Renal cortical epithelial cell (primary cell): ENCODE data around the gene RPLP1. TPM values are rescaled to one million over a fixed set of nuclear protein-coding genes. Genes with fewer than 3 reads are reported as not detected.

Experiments
- DNase-seq: peaks from one replicate; pipeline ENCODE4 v3.0.0-alpha.2; 2011; ENCODE audit warnings: low read depth
- total RNA-seq: library from RNA; depleted of rRNA; stranded (reverse); fragments of >200 nt; gene quantifications from 2 replicates; pipeline ENCODE4 v1.2.3, GENCODE V29; 2014

RPLP1 gene
- 25.3 and 46.9 TPM in 2 replicates for total RNA-seq

- DNase-seq, result peak; percentile 87
Observed at GRCh38 chr15:69452692-69453521, at the start of gene RPLP1. Gene RPLP1, plus strand, starts transcription at chr15:69452818. Its CDS starts 131 bp downstream, at chr15:69452949.

DNA sequence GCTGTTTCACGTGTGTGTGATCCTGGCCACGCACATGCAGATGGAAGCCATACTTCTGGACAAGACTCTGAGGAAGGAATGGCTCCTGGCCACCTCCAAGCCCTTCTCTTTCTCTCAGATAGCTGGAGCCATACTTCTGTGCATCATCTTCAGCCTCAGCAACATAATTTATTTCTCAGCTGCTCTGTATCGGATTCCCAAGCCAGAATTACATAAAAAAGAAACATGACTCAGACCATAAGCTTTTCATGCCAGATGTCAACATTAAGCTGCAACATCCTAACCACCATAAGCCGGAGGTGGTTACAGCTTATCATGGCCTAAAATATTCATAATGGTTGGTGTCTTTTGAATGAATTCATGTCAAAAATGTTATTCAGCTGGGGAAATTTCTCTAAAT, 49.0 kb upstream of the RPLP1 start:
- DNase-seq, result no peak

GRCh38 chr15:69405110-69405509, 47.5 kb upstream of the RPLP1 start:
- no peak for DNase-seq

DNA sequence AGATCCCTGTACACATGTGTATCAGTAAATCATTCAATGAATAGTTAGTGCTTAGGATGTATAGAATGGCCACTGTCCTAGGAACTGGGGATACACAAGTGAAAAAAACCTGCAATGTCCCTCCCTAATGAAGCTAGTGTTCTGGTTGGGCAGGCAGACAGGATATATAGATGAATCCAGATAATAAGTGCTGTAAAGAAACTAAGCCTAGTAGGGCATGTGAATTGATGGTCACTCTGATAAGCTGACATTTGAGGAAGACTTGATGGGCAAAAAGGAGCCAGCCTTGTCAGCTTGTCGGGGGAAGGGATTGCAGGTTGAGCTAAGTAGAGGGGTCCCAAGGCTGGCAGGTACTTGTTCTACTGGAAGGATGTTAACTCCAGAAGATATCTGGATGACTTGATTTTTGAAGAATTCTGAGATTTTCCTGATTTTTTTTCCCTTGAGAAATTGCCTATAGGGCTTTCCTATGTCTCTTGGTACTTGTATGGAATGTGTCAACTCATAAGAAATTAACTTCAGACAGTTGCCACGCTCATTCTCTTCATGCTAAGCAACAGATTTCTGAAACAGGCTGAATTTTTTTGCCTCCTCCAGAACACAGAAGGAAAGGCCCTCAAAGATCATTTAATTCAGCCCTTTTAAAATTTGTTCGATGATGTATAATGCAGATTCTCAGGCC, 44.8 kb upstream of the RPLP1 start:
- DNase-seq, result no peak

DNA sequence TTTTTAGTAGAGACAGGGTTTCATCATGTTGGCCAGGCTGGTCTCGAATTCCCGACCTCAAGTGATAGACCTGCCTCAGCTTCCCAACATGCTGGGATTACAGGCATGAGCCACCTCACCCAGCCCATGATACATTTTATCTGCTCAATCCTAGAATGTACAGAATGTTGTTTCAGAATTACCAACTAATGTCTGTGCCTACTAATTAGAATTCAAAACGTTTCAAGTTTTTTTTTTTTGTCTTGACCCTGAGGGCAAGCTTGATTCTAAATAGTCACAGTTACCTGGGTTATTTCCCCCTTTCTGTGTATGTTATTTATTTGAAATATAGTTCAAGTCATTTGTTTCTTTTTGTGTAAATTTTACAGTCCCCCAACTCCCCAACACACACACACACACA, 43.8 kb upstream of the RPLP1 start:
- no peak for DNase-seq

DNA sequence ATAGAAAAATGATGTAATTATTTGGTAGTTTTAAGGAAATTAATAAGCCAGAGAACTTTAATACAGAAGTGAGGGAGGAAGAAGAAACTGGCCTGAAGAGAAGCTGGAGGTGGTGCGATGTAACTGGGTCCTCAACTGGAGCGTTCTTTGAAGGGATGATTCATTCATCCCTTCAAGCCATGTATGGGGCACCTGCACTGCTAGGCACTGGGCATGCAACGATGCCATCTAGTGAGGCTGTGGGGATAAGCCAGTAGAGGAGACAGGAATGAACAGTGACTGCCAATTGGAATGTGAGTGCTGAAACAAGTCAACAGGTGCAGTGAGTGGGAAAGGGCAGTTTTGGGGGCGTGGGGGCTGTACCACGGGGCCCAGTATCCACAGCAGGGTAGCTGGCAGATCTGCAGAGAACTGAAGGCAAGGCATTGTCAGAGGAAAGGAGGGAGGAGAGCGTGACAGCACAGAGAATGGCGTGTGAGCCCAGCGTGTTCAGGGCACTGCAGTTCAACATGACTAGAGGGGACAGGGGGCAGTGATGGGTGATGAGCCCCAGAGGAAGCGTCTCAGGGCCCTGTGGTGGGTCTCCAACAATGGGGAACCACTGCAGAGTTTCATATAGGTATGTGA, 42.3 kb upstream of the RPLP1 start:
- DNase-seq, result peak; percentile 75

DNA sequence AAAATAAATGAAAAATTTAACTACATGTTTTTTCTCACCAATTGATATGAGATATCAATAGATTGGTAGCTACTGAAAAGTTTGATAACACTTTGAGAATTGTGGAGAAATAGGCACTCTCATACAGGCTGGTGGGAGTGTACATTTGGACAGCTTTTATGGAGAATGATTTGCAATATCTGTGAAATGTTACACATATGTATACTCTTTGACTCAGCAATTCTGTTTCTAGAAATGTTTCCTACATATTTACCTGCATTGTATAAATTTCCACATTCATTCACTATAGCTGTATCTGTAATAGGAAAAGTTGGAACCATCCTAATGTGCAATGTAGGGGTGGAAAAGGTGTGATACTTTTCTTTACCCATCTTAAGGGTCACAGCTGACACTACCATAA, 40.3 kb upstream of the RPLP1 start:
- no peak for DNase-seq

GRCh38 chr15:69412701-69413100, 39.9 kb upstream of the RPLP1 start:
- no peak for DNase-seq

DNA sequence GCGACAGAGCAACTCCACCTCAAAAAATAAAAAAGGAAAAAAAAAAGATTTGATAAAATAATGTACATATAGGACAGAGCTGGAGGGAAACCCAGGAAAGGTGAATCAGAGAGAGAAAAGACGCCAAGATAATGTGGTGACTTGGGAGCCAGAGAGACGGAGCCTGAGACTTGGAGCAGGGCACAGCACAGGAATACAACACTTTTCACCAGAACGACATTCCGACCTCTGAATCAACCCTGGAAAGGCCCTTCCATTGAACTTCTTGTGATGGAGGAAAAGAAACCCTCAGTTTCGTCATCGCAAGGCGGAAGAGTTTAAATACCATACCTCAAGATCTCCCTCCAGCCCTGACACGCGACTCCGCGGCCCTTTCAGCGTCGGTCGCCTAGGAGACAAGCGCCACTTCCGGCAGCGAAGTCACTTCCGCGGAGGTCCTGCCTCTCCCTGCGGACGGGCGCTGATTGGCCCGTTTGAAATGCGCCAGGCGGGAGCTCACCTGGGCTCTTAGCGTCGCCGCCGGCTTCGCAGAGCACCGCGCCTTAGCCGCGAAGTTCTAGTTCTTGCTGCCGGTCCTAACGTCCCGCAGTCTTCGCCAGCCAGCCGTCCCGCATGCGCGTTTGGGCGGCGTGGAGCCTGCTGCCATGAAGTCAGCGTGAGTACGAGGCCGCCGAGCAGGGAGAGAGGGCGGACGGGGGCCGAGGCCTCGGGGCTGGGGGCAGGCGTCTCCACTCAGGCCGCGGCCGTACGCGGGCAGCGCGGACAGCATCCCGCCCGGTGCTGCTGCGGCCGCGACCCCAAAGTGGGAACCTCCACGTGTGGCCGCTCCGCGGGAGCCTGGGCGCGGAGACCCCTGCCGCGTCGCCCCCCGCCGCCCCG, 38.6 kb upstream of the RPLP1 start, which contains the start of gene KIF23:
KIF23 (plus strand) TSS at position 528 of the 879 bp plus-strand sequence; CDS start at position 645, 117 bp downstream.
- peak; percentile 86 for DNase-seq

DNA sequence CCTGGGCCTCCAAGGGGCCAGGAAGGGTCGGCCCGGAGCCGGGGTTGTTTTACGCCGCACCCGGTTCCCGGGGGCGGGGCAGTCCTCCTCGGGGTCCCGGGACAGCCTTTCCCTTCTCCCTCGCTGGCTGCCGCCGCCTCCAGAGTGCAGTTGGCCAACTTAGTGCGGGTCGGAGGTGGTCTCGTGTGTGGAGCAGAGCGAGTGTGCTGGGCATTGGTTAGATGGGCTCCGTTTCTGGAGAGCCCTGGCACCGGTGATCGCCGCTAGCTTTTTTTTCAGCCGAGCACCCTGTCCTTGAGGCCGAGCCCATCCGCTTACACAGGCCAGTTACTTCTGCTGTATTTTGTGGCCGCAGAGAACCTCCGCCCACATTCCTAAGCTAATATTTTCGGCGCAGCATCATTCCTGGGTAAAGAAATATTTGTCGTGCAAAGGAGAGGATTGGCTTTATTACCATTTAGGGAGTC, 37.9 kb upstream of the RPLP1 start:
- DNase-seq, result peak; percentile 82

DNA sequence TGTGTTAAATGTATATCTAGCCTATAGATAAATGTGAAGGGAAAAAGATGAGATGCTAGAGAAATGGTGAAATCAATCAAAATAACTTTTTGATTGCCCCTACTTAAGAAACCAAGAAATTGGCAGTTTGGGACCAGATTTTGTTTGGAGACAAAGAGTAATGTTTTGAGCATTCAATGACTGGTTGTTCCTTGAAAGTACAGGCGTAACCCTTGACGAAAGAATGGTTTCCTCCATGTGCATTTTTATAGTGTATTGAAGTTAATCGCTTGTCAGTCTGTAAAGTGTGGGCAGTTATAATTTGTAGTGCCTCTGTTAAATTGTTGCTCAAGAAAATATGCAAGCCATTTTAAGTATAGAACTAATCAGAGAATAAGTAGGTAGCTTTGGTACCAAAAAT, 37.2 kb upstream of the RPLP1 start:
- DNase-seq, result no peak

DNA sequence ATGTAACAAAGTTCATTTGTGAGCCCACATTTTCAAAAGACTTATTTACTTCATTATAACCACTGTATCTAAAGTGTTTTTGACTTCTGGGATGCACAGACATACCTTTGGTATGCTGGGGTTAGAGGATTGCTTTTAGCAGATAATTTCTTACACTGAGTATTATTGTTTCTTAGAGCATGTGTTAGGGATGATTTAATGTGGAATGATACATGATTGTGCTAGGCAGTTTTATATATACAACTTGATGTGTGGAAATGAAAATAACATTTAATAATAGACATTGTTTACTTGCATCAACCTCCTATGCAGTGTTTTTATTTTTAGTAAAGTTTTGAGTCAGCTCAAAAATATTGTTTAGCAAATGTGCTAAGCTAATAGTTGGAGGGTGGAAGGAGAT, 35.0 kb upstream of the RPLP1 start:
- no peak for DNase-seq

- no peak for DNase-seq
Observed at GRCh38 chr15:69421498-69421897, 31.1 kb upstream of the RPLP1 start.

- DNase-seq, result peak; percentile 42
Observed at GRCh38 chr15:69422336-69422895, 30.2 kb upstream of the RPLP1 start.

- DNase-seq, result no peak
Observed at GRCh38 chr15:69424001-69424400, 28.6 kb upstream of the RPLP1 start.

GRCh38 chr15:69424748-69425413, 27.7 kb upstream of the RPLP1 start:
- DNase-seq, result peak; percentile 76

DNA sequence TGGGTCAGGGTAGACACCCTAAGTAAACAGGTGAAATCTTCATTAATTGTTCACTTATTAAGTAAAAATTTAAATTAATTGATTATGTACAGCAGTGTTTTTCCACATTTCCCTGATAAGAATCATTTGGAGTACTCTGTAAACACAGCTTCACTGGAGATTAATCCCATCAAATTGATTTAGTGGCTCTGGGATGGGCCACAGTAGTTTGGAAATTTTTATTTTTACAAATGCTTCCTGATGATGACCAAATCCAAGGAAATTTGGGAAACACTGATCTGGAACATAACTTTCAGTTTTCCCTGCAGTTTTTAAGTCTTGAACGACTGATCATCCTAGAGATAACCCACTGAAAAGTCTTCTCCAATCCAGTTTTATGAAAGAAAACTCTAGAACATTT, 18.8 kb upstream of the RPLP1 start:
- DNase-seq, result no peak

DNA sequence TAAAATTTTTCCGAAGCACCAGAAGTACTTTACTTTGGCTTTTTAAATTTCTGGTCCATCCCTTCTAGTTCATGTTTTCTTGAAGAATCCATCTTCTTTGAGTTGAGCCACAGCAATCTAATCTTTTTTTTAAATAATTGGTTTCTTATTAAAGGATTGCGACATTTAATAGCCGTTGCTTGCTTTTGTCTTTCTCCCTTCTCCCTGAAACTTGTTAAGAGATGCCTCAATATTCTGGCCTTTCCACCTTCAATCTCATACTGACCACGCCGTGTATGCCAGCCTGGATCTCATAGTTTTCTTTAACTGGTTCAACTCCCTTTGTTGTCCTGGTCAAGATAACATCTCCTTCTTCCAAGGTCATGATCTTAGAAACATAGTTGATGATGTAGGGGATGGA, 18.4 kb upstream of the RPLP1 start:
- peak; percentile 47 for DNase-seq

DNA sequence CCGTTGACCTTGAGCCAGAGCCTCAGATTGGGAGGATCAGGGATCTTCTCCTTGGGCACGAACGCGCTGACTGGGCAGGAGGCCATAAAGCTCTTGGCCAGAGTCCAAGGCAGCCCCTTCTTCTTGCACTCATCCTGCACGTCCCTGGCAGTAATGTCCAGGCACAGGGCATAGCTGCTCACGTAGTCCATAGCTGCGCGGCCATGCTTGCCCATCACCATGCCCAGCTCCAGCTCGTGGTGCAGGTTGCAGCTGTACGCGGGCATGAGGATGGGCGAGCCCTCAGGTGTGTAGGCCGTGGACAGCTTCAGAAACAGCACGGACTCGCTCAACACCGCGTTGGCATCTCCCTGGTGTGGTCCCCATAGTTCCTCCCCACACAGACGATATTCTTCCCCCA, 17.9 kb upstream of the RPLP1 start:
- DNase-seq, result no peak

DNA sequence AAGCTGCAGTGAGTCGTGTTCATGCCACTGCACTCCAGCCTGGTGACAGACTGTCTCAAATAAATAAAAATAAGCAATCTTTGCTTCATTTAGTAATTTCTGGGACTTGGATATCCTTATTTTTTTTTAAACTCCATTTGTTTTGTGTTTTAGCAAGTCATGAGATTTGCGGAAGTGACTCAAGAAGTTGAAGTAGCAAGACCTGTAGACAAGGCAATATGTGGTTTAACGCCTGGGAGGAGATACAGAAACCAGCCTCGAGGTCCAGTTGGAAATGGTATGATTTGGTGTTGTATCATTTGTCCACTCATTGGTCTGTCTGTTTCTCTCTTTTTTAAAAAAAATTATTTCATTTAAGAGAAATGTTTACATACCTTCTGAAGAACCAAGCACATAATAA, 16.6 kb upstream of the RPLP1 start:
- no peak for DNase-seq

DNA sequence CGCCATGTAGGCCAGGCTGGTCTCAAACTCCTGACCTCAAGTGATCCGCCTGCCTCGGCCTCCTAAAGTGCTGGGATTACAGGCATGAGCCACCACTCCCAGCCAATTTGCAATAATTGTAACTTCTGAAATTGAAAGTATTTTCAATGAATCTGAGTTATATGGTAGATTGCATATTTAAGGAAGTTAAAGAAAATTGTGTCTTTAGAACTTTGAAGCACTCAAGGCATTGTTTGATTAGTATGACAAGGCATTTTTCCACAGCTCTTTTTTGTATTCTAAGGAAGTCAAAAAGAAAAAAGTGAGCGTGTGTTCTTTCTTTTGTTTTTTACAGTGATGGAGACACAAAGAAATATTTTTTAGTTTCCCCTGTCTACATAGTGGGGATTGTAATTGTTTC, 15.7 kb upstream of the RPLP1 start:
- DNase-seq, result no peak
